OCI-LY1 (cell line): ENCODE data around the gene CAMK4.
A peak's percentile ranks its signal among the peaks of the same experiment; 100 is the strongest.

ENCODE experiments used
- H2AFZ ChIP-seq: fragments of 200-600 bp; sonication (generic), shearing (Covaris generic); 2 replicates; pipeline ENCODE4 v1.6.0; 2014; ENCODE audit warnings: antibody characterized with exemption, mild to moderate bottlenecking, low read length
- H3F3A ChIP-seq: fragments of 200-600 bp; sonication (generic), shearing (Covaris generic); 2 replicates; pipeline ENCODE4 v1.6.0; 2014; ENCODE audit warnings: mild to moderate bottlenecking, antibody characterized with exemption, low read length, moderate library complexity; ENCODE audit not compliant: insufficient read depth
- H3K27ac ChIP-seq: fragments of 200-600 bp; sonication (generic); 2 replicates; pipeline ENCODE4 v1.5.1; 2014; ENCODE audit warnings: low read length, mixed run types, mild to moderate bottlenecking, low read depth; ENCODE audit not compliant: poor library complexity, severe bottlenecking
- H3K27me3 ChIP-seq: fragments of 200-600 bp; sonication (generic); 2 replicates; pipeline ENCODE4 v1.6.0; 2014; ENCODE audit warnings: antibody characterized with exemption, mild to moderate bottlenecking, low read length, moderate library complexity; ENCODE audit not compliant: insufficient read depth
- H3K36me3 ChIP-seq: fragments of 200-600 bp; sonication (generic); 2 replicates; pipeline ENCODE4 v1.6.1; 2014; ENCODE audit warnings: mild to moderate bottlenecking, antibody characterized with exemption, low read length, moderate library complexity, mixed read lengths; ENCODE audit not compliant: insufficient read depth
- H3K4me1 ChIP-seq: fragments of 200-600 bp; sonication (generic); 2 replicates; pipeline ENCODE4 v1.5.1; 2014; ENCODE audit warnings: mild to moderate bottlenecking, low read length, moderate library complexity; ENCODE audit not compliant: insufficient read depth, severe bottlenecking
- H3K4me2 ChIP-seq: fragments of 200-600 bp; sonication (generic), shearing (Covaris generic); 2 replicates; pipeline ENCODE4 v1.6.1; 2014; ENCODE audit warnings: low read length
- H3K4me3 ChIP-seq: fragments of 200-600 bp; sonication (generic); 2 replicates; pipeline ENCODE4 v1.5.1; 2014; ENCODE audit warnings: low read length, low read depth, mild to moderate bottlenecking, mixed read lengths; ENCODE audit not compliant: poor library complexity, severe bottlenecking
- H3K79me2 ChIP-seq: fragments of 200-600 bp; shearing (Covaris generic); 2 replicates; pipeline ENCODE4 v1.6.1; 2016; ENCODE audit warnings: mixed run types, low read length, mixed read lengths; ENCODE audit not compliant: insufficient read depth
- H3K9ac ChIP-seq: fragments of 200-600 bp; sonication (generic), shearing (Covaris generic); 2 replicates; pipeline ENCODE4 v1.6.1; 2014; ENCODE audit warnings: mild to moderate bottlenecking, low read length, mixed read lengths
- H3K9me2 ChIP-seq: fragments of 200-600 bp; sonication (generic), shearing (Covaris generic); 2 replicates; pipeline ENCODE4 v1.6.1; 2014; ENCODE audit warnings: low read depth, mild to moderate bottlenecking, low read length, mixed read lengths
- H3K9me3 ChIP-seq: fragments of 200-600 bp; shearing (Covaris generic); 2 replicates; pipeline ENCODE4 v1.6.1; 2014; ENCODE audit warnings: low read length, mixed read lengths
- H4K20me1 ChIP-seq: fragments of 200-600 bp; sonication (generic), shearing (Covaris generic); 2 replicates; pipeline ENCODE4 v1.6.0; 2016; ENCODE audit warnings: mild to moderate bottlenecking, low read length; ENCODE audit not compliant: insufficient read depth
- CTCF ChIP-seq: fragments of 200-600 bp; sonication (generic), shearing (Covaris generic); IDR thresholded peaks from 2 replicates; pipeline ENCODE4 v1.5.1; 2017; ENCODE audit warnings: mild to moderate bottlenecking, antibody characterized with exemption, low read length, moderate library complexity, mixed read lengths
- EZH2 ChIP-seq: fragments of 200-600 bp; sonication (generic), shearing (Covaris generic); IDR thresholded peaks from 2 replicates; pipeline ENCODE4 v1.8.0; 2017; ENCODE audit warnings: borderline replicate concordance, mixed run types, mild to moderate bottlenecking, antibody characterized with exemption, low read length, moderate library complexity, mixed read lengths

The CAMK4 gene

GRCh38 chr5:111236348-111236747 is 12.2 kb downstream of the CAMK4 start:
- no peaks in the 10 kb centered on the region for H3K9me2 ChIP-seq
- TF ChIP-seq EZH2 (no peak), CTCF (no peak)
- H3K9me3 ChIP-seq: no peaks in the 10 kb centered on the region
- H3K27ac ChIP-seq: peak overlapping the region; percentile 98
- H3K4me1 ChIP-seq: peaks cover 100% of the 10 kb centered on the region
- H3F3A ChIP-seq: no peaks in the 10 kb centered on the region
- no peak overlapping the region for H2AFZ ChIP-seq
- no peaks in the 10 kb centered on the region for H3K27me3 ChIP-seq
- no peak overlapping the region for H3K4me3 ChIP-seq
- no peak overlapping the region; the same call in 1 of the 2 replicates for H3K9ac ChIP-seq
- H3K79me2 ChIP-seq: peaks cover 100% of the 10 kb centered on the region
- no peaks in the 10 kb centered on the region for H4K20me1 ChIP-seq
- H3K36me3 ChIP-seq: no peaks in the 10 kb centered on the region; the same call in 1 of the 2 replicates
- peak overlapping the region; percentile 70; the same call in 1 of the 2 replicates for H3K4me2 ChIP-seq

- H3K27me3 ChIP-seq: no peaks in the 10 kb centered on the region
- no peak overlapping the region for H2AFZ ChIP-seq
- H3K9me2 ChIP-seq: no peaks in the 10 kb centered on the region
- no peaks in the 10 kb centered on the region for H3K9me3 ChIP-seq
- peak overlapping the region; percentile 50; the same call in 1 of the 2 replicates for H3K9ac ChIP-seq
- TF ChIP-seq EZH2 (no peak), CTCF (no peak)
- peak overlapping the region; percentile 70 for H3K4me2 ChIP-seq
- H3K27ac ChIP-seq: peak overlapping the region; percentile 98
- H3K4me1 ChIP-seq: peaks cover 99% of the 10 kb centered on the region
- peaks cover 4% of the 10 kb centered on the region; the same call in 1 of the 2 replicates for H3K36me3 ChIP-seq
- H3F3A ChIP-seq: no peaks in the 10 kb centered on the region
- peaks cover 97% of the 10 kb centered on the region for H3K79me2 ChIP-seq
- H4K20me1 ChIP-seq: no peaks in the 10 kb centered on the region
- H3K4me3 ChIP-seq: no peak overlapping the region
Observed at GRCh38 chr5:111236995-111237394, 12.8 kb downstream of the CAMK4 start.

GRCh38 chr5:111237470-111237869 is 13.3 kb downstream of the CAMK4 start:
- no peaks in the 10 kb centered on the region for H3K9me3 ChIP-seq
- H3K4me2 ChIP-seq: peak overlapping the region; percentile 70
- H3K9ac ChIP-seq: peak overlapping the region; percentile 50; the same call in 1 of the 2 replicates
- H3K4me3 ChIP-seq: peak overlapping the region; percentile 28
- H3K27ac ChIP-seq: peak overlapping the region; percentile 98
- peaks cover 96% of the 10 kb centered on the region for H3K79me2 ChIP-seq
- H3K9me2 ChIP-seq: no peaks in the 10 kb centered on the region
- peaks cover 9% of the 10 kb centered on the region; the same call in 1 of the 2 replicates for H3K36me3 ChIP-seq
- TF ChIP-seq CTCF (no peak), EZH2 (no peak)
- no peaks in the 10 kb centered on the region for H3K27me3 ChIP-seq
- H2AFZ ChIP-seq: no peak overlapping the region
- no peaks in the 10 kb centered on the region for H3F3A ChIP-seq
- peaks cover 99% of the 10 kb centered on the region for H3K4me1 ChIP-seq
- H4K20me1 ChIP-seq: no peaks in the 10 kb centered on the region
